Suprapubic skin (tissue), 4 donors: ENCODE results near the gene TWF1.

ENCODE experiments used
- EP300 ChIP-seq: sonication (generic); formaldehyde crosslinking; IDR thresholded peaks from one replicate; pipeline ENCODE4 v1.6.1; 2017; ENCODE audit warnings: antibody characterized with exemption
- POLR2A ChIP-seq, 2 donors: fragments of 450-650 bp; IDR thresholded peaks; one replicate each; pipeline ENCODE4 v1.6.1; 2017; ENCODE audit warnings: antibody characterized with exemption in 2 of 2, mild to moderate bottlenecking in 2 of 2, moderate library complexity in 2 of 2
- POLR2AphosphoS5 ChIP-seq, 3 donors: sonication (generic); formaldehyde crosslinking; IDR thresholded peaks; one replicate each; pipeline ENCODE4 v1.6.1; 2017; ENCODE audit warnings: antibody characterized with exemption in 3 of 3
- TF ChIP-seq, protein P1 (sequence below), 2 donors: fragments of 200-600 bp in 1 of 2; fragments of 450-650 bp in 1 of 2; sonication (generic) in 1 of 2; IDR thresholded peaks; one replicate each; pipeline ENCODE4 v1.5.1; 2016 to 2019; ENCODE audit warnings: antibody characterized with exemption in 2 of 2, mild to moderate bottlenecking in 1 of 2, moderate library complexity in 1 of 2

DNA sequence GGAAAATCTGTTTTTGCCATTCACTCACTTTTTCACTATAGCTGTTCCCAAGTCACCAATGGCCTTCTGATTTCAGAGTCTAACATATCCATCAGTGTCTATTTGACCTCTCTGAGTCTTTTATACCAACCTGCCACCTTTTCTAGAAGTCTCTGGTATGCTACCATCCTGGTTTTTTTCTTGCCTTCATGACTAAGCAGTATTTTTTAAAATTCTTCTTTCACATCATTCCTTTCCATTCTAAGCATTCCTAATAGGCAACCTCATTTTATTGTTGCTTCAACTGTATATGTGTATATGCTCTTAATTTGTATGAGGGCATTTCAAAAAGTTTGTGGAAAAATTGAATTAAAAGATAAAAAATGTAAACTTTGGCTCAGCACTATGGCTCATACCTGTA is 42.3 kb downstream of the TWF1 start:
- no peak for TF ChIP-seq POLR2A (IDR thresholded peaks at IDR 0.05)
- TF ChIP-seq, protein P1, sequence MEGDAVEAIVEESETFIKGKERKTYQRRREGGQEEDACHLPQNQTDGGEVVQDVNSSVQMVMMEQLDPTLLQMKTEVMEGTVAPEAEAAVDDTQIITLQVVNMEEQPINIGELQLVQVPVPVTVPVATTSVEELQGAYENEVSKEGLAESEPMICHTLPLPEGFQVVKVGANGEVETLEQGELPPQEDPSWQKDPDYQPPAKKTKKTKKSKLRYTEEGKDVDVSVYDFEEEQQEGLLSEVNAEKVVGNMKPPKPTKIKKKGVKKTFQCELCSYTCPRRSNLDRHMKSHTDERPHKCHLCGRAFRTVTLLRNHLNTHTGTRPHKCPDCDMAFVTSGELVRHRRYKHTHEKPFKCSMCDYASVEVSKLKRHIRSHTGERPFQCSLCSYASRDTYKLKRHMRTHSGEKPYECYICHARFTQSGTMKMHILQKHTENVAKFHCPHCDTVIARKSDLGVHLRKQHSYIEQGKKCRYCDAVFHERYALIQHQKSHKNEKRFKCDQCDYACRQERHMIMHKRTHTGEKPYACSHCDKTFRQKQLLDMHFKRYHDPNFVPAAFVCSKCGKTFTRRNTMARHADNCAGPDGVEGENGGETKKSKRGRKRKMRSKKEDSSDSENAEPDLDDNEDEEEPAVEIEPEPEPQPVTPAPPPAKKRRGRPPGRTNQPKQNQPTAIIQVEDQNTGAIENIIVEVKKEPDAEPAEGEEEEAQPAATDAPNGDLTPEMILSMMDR (IDR thresholded peaks at IDR 0.05): no peak
- no peak for TF ChIP-seq EP300
- TF ChIP-seq POLR2AphosphoS5 (IDR thresholded peaks at IDR 0.05): no peak
